Fibroblast of lung (primary cell): ENCODE measurements around the gene ZNF556.

Source experiments
- CTCF ChIP-seq, 2 donors: IDR thresholded peaks in 1 of 2; conservative IDR thresholded peaks in 1 of 2; 1 replicate in 1 of 2; 2 replicates in 1 of 2; pipeline ENCODE4 v1.5.1; 2011 to 2012; ENCODE audit warnings: low read length in 2 of 2, control low read depth in 1 of 2, inconsistent platforms in 1 of 2, low read depth in 1 of 2, mild to moderate bottlenecking in 1 of 2
- EZH2 ChIP-seq: IDR thresholded peaks from 2 replicates; pipeline ENCODE4 v1.5.1; 2012; ENCODE audit warnings: low read length, control low read depth, mild to moderate bottlenecking; ENCODE audit errors: missing control alignments

GRCh38 chr19:2846180-2846894 is 20.8 kb upstream of the ZNF556 start:
- no peak for TF ChIP-seq CTCF (conservative IDR thresholded peaks at IDR 0.05 in 1 of 2, IDR thresholded peaks at IDR 0.05 in 1 of 2; ENCODE audit: low read depth in 1 of 2, low read length in 2 of 2)
- TF ChIP-seq EZH2: no peak
